ENCODE results near the gene ABLIM2.
"Not testable (repeated sequence)": the region's sequence is repeated elsewhere in the genome, so short reads cannot be mapped to it uniquely, and the experiment has no call there.

ABLIM2 gene

DNA sequence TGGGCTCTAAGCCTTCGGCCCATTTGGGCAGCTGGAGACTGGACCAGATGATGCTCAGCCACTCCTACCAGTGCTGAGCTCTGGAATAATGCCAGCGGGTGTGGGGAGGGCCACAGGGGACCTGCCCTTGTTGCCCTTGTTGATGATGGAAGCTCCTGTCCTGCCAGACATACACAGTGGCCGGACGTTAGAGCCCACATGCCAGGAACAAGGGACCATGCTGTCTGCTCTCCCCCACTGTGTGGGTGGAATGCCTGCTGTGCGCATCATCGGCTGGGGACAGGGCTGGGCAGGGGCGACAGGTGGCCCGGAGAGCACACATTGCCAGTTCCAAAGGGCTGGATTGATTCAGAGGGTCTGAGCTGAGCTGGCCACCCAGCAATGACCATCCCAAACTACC lies 2.0 kb downstream of the ABLIM2 start:
- DNase-seq (ENCODE audit: low spot score) = no peak

DNA sequence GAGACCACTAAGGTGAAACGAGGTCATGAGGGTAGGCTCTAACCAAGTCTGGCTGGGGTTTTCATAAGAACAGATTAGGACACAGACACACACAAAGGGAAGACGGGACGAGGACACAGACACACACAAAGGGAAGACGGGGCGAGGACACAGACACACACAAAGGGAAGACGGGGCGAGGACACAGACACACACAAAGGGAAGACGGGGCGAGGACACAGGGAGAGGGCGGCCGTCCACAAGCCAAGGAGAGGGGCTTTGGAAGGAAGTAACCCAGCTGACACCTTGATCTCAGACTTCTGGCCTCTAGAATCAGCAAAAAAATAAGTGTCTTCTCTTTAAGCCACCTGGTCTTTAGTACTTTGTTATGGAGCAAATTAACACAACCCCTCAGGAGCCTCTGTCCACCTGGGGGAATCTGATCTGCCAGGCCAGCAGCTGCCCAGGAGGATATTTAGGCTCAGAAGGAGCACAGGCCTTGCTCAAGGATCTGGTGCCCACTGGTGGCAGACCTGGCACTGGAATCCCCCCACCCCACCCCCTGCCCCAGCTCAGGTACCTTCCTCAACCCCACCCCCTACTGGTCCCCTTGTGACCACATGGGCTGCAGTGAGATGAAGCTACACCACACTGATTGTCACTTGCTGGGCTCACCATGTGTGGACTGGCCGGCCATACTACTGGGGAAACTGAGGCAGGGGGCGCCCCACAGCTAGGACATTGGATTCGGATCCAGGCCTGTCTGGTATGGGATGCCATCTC lies 2.8 kb downstream of the ABLIM2 start:
- DNase-seq (ENCODE audit: low spot score) = no peak

DNA sequence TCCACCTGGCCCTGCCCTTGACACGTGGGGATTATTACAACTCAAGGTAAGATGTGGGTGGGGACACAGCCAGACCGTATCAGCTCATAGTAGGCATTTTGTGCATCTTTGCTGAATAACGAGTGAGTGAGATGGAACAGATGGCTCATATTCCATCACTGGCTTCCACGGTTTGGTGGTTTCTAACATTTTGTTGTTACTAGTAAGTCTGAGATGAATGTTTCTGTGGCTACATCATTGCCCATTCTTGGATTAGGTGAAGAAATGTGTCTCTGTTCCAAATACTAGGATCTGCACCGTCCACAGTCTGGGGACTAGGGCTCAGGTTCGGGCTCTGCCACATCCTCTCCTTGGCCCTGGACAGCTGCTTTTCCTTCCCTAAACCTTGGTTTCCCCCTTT lies 3.6 kb downstream of the ABLIM2 start:
- DNase-seq (ENCODE audit: low spot score) = no peak

DNA sequence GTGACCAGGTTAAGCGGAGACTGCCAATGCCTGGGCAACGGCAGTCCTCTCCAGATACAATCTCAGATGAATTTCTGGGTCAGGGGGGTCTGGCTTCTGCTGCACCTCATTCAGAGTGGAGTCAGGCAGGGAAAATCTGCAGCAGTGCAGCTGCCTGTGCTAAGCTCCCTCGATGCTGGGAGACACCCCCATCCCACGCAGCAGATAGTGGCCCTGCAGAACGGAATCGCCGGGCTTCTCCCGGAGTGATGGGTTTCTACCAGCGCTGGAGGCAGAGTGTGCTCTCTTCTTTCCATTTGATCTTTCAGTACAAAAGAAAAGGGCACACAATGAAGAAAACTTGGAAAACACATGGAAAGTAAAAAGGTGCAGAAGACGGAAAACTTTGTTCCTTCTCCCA lies 5.2 kb downstream of the ABLIM2 start:
- DNase-seq (ENCODE audit: low spot score) = no peak

DNA sequence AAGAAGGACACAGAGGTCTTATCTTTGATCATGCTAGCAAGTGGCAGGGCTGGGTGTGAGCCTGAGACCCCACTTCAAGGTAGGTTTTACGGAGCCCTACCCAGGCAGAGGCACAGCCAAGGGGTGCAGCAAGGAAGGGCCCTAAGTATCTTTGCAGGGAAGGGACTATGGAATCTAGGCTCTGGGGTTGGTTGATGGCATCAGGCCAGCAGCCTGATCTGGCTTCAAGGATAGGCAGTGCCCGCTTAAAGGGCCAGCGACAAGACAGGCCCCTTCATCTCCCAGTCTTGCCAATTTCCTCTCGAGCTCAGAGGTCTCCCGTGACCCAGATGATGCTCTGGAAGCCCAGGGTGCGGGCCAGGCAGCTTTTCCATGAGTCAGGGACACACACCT lies 5.8 kb downstream of the ABLIM2 start:
- DNase-seq (ENCODE audit: low spot score) = no peak

DNA sequence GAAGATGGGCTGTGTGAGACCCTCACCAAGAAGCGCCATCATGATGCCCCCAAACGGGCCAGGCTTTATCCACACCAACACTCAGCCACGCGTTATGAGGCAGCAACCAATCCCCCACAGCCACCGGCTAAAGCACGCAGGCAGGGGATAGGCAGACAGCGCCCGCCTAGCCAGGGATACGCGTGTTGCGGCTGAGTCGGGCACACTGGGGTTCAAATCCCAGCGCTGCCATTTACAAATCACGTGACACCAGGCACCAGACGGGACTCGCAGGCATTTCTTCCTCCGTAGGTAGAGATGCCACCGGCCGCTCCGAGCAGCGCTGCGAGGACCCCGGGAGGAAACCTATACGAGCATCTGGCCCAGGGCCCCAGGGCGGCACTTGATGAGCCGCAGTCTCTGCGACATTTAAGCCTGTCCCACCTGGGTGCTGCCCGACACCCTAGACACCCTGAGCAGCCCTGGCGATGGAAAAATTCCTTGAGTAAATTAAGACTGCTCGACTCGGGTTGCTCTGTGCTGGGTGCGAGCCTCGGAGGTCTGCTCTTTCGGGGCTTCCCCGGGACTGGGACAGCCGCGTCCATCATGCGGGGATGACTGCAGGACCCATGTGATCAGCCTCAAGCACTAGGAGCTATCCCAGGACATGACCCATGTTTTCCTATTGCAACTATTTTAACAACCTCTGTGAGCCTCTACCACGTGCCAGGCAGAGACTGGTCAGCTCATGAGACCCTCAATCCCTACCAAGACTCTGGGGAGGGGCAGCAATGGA lies 6.3 kb downstream of the ABLIM2 start:
- no peak for DNase-seq (ENCODE audit: low spot score)

DNA sequence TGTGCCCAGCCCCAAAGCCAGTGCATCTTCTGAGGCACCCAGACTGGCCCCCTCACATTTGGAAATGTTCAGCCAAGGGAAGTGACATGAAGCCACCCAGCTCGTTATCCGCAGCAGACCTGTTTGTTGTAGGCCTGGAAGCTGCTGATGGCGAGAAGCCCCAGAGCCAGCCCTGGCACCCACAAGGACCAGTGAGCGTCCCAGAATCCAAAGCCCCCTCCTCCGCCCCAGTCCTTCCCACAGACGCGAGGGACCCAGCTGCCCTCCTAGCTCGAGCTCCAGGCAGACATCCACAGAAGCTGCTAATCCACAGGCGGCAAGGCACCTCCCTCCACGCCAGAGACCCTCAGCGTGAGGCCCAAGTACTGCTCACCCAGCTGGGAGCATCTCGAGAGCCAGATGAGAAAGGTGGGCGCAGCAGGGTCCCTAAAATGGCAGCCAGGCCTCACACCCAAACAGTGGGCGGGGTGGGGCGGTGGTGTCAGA lies 7.4 kb downstream of the ABLIM2 start:
- no peak for DNase-seq (ENCODE audit: low spot score)

DNA sequence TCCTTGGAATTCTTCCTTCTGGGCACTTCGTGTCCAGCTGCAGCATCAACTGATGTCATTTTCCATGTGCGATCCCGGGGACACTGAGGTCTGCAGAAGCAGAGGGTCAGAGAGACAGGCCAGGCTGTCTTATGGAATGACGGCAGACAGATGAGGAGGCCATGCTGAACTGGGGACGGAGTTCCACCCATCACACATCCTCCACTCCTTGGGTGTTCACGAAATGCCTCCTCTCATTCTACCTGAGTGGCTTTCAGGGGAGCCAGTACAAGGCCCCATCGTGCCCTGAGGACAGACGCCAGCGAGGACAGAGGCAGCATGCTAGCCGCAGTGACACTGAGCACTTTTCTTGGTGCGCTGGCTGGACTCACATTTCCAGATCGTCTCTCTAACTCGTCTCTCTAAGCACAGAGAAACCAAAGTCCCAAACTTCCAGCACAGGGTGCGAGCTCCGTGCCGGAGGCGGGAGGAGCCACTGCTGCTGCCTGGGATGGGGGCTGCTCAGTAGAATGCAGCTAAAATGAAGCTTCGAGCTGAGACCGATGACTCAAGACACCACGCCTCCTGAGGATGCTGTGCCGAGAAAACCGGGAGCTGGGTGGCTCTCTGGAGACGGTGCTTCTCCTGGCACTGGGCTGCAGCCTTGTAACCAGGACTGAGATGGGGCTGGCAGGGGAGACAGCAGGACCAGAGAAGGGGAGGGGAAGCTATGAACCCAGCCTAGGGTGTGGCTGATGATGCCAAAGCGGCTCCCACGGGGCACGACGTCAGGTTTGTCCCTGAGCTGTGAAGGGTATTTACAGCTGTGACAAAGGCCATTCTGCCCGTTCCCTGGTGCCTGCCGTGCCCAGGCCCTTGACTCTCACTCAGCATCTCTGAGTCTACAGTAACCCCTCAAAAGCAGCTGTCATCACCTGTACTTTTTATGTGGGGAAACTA lies 8.2 kb downstream of the ABLIM2 start:
- DNase-seq (ENCODE audit: low spot score) = no peak

DNA sequence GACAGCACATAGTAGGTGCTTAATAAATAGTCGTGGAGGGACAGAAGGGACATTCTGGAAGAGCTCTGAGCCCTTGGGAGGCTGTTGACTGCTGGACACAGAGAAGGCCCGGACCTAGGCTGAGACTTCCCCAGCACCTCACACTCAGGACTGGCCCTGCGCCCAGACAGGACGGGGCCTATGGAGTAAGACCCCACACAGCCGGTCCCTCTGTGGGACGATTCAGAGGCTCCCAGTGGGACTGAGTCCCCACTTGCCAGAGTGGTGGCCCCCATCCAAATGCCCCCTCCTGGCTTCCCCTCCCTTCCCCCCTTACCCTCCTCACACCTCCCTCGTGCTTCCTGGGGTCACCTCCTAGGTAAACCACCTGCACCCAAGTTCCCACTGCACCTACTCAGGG lies 8.9 kb downstream of the ABLIM2 start:
- DNase-seq (ENCODE audit: low spot score) = no peak

DNA sequence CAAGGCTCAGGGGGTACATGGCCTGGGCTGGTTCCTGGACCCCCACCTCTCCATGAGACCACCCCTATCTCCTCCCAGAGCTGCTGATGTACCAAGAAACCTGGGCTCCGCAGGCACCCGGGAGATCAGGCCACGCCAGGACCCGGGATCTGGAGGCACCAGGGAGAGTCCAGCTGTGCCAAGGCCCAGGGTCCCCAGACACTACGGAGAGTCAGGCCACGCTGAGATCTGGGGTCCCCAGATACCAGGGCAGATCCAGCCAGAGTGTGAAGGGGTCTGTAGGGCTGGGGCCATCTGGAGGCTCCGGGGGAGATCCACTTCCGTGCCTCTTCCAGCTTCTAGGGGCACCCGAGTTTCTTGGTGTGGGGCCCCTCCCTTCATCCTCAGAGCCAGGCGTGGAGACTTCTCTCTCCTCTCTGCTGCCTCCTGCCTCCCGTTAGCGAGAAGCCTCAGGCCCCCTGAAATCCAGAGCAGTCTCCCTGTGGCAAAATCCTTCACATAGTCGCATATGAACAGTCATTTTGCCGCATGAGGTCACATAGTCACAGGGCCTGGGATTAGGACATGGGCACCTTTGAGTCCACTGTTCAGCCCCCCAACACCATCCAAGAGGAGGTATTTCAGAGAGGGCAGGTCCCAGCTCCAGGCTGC lies 9.7 kb downstream of the ABLIM2 start:
- no peak for DNase-seq (ENCODE audit: low spot score)

DNA sequence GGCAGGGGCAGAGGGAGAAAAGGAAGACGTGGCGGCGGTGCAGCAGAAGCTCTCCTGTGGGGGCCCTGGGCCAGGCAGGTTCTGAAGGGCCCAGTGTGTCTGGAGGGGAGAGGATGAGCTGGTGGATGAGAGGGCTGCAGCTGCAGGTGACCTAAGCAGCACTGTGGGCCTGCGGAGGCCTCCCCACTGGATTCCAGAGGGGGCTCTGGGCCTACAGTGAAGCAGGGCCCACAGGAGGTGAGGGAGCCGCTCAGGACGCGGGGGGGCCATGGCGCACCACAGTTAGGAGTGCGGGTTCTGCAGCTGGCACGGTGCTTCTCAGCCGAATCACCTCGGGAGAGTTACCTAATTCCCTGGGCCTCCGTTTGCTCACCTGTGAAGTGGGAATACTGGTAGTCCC lies 10.5 kb downstream of the ABLIM2 start:
- no peak for DNase-seq (ENCODE audit: low spot score)

DNA sequence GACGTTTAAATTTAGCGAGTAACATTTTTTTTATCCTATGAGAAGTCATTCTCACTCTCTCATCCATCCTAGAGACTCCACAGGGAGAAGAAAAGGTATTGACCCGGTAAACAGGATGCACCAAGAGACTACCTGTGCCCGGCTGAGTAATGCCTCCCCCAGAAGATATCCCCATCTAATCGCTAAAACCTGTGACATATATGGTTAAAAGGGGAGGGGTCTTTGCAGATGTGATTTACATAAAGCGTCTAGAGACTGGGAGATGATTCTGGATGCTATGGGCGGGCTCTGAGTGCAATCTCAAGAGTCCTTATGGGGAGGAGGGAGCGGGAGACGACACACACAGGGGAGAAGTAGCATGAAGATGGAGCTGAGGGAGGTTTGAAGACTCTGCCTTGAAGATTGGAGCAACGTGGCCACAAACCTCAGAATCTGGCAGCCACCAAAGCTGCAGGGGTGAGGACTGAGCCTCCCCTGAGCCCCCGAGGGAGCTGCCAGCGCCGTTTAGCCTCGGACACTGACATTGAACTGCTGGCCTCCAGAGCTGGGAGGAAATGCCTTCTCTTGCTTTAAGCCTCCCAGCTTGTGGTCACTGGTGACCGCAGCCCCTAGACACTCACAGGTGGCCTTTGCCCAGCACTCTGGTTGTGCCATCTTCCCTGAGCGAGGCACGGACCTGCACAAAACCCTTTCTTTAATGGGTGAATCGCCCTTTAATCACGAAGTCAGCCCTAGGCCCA lies 11.2 kb downstream of the ABLIM2 start:
- no peak for DNase-seq (ENCODE audit: low spot score)

DNA sequence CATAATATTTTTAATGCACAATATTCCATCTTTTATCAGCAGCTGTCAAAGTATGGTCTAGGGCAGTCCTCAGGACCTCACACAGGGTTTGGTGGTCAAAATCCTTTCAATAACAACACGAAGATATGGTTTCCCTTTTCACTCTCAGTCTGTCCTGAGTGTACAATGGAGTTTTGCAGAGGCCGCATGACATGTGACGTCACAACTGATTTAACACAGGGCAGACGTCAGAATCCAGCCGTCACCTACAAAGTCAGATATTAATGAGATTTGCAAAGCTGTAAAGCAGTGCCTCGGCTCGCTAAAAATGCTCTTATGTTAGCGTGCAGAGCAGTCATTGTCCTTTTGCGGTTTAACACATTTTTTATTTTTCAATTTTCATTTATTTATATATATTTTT lies 12.5 kb downstream of the ABLIM2 start:
- no peak for DNase-seq (ENCODE audit: low spot score)

DNA sequence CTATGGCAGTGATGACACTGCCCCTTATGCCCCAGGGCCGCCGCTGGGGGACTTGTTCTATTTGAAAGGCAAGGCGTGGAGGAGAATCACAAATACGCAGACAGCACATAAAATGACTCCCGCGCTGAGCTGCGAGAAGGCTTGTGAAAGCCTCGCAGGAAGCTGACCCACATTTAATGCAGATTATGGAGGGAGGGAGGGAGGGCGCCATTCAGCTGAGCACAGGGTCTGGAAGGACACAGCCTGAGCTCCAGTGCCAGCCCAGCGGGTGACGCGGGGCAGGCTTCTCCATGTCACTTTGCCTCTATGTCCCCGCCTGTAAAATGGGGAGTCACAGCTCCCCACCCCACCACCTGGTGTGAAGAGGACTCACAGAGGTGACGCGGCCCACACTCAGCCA lies 14.3 kb downstream of the ABLIM2 start:
- no peak for DNase-seq (ENCODE audit: low spot score)

DNA sequence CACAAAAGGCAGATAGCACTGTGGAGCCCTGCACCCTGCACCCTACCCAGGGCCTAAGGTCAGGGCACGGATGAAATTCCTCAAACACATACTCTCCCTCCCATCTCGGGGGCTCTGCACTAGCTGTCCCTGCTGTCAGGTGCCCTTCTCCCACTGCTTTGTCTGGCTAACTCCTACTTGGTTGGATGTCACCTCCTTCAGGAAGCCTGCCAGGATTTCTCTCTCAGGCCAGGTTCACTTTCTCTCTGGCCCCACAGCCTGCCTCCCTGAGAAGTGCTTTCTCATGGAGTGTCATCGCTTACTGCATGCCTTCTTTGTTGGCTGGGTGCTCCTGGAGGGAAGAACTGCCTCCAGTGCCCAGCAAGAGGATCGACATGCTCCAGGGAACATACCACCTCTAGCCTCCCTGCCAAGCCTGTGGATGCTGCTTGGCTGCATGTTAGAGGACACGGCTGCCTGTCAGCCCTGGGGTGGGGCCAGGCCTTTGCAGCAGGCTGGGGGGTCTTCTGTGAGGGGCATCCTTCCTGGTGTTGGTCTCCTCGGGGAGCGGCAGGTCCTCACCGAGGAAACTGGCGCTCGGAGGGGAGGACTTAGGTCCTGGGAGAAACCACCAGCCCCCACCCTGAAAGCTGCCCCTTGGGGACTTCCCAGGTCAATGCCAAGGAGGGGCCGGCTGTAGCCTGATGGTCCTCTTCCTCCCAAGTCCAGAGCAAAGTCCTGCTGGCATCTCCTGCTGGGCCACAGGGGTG lies 15.0 kb downstream of the ABLIM2 start:
- DNase-seq (ENCODE audit: low spot score) = no peak

DNA sequence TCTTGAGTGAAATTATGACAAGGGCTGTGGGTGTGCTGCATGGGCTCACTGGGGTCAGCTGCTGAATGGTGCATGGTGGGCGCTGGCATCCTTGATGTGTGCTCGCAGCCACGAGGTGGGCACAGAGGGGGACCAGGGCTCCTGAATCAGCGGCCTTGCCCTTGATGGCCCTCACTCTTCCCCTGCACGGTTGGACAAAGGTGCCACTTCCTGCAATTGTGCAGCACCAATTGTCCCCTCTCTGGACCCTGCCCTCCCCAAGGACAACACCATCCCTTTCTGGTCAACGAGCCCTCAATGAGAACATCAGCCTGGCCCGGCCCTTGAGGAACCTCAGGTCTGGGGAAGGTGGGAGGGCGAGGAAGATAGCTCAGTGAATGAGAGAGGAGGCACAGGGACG lies 16.1 kb downstream of the ABLIM2 start:
- DNase-seq (ENCODE audit: low spot score) = no peak

DNA sequence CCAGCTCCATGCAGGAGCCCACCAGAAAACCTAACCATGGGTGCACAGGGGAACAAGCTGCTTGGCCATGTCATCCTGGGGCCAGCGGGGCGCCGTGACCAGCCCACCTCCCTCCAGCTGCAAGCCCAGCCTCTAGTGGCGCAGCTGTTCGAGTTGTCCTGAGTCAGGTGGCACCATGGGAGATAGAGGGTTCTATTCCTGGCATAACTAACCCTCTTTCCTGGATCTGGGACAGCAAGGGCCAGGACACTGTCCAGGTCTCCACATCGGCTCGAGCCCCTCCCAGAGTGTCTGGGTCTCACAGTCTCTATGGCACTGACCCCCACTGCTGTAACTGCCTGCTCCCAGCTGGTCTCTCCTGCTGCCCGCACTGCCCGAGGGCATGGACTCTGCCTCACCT lies 16.7 kb downstream of the ABLIM2 start:
- DNase-seq (ENCODE audit: low spot score) = no peak

DNA sequence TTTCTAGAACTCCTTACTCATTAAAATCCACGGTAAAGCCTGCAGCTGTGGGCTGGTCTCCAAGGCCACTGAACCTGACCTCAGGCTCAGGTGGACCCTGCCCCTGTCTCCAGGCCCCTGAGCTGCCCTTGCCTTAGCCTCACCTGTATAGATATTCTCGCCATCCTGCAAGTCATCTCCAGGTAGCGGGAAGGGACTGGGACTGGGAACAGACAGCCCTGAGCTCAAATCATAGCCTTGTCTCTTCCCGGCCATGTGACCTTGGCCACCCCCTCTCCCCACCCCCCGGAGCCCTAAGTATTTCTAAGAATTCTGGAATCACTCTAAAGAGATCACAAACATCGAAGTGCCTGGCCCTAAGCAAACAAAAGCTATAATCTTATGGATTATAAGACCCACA lies 17.7 kb downstream of the ABLIM2 start:
- DNase-seq (ENCODE audit: low spot score) = no peak

DNA sequence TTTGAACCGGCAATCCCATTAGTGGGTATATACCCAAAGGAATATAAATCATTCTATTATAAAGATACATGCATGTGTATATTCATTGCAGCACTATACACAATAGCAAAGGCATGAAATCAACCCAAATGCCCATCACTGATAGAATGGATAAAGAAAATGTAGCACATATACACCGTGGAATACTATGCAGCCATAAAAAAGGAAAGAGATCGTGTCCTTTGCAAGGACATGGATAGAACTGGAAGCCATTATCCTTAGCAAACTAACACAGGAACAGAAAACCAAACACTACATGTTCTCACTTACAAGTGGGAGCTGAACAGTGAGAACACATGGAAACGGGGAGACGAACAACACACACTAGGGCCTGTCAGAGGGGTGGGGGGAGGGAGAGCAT lies 18.9 kb downstream of the ABLIM2 start:
- DNase-seq (ENCODE audit: low spot score) = not testable (repeated sequence)

DNA sequence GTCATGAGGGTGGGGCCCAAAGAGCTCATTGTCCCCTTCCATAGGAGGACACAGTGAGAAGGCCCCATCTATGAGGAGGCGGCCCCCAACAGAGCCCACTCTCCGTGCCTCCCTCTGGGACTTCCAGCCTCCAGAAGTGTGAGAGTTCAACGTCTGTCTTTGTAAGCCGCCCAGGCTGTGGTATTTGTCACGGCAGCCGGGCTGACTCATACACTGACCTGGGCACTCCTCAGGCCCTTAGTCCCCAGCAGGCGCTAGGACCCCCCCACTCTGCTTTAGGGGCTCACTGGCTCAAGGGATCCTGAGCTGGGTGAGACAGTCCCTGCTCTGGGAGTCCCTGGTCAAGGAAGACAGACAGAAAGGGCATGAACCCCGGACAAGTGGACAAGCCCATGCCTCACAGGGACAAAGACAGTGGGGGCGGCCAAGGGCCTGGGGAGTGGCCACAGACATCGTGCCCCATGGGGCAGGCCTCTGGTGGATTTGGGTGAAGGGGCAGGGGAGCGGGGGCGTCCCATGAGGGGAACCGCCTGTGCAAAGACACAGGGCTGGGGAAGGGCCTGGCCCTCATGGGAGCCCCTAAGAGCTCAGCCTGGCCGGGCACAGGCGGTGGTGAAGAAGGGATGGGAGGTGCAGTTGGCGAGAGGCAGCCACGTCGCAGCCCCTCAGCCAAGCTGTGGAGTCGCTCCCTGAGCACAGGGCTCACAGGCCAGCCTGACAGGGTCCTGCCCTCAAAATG lies 21.5 kb downstream of the ABLIM2 start:
- DNase-seq (ENCODE audit: low spot score) = no peak
